GM21723 (cell line): ENCODE data around the gene RUNX1.
A peak's percentile ranks its signal among the peaks of the same experiment; 100 is the strongest.

ENCODE experiments used
- ATAC-seq: cut with Tn5 transposase; IDR thresholded peaks from one replicate; pipeline ENCODE4 v1.9.1; 2021; ENCODE audit warnings: mild to moderate bottlenecking, moderate library complexity; ENCODE audit not compliant: unreplicated experiment

RUNX1 gene

DNA sequence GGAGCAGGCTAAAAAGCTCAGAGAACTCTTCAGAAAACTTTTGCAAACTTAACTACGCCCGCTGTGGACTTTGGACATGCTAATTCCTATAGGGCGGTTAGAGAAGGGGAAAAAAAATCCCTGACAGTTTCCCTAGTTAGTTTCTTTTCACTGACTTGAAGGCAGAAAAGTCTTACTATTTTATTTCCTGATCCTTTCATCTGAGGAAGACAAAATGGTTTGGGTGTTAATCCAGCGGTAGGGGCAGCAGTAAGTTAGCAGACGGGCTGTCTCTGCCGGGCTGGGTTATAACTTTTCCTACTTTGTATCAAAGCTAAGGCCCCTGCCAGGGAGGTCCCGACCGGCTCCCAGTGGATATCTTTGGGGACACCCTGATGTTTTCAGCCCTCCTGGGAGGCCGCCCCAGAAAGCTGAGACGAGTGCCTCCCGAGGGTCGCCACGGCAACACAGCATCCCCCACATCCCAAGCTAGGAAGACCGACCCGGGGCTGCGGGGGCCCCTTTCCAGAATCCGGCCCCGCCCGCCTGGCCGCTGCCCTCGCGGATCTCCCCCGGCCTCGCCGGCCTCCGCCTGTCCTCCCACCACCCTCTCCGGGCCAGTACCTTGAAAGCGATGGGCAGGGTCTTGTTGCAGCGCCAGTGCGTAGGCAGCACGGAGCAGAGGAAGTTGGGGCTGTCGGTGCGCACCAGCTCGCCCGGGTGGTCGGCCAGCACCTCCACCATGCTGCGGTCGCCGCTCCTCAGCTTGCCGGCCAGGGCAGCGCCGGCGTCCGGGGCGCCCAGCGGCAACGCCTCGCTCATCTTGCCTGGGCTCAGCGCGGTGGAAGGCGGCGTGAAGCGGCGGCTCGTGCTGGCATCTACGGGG, 162.6 kb downstream of the RUNX1 start:
- no peak for ATAC-seq

DNA sequence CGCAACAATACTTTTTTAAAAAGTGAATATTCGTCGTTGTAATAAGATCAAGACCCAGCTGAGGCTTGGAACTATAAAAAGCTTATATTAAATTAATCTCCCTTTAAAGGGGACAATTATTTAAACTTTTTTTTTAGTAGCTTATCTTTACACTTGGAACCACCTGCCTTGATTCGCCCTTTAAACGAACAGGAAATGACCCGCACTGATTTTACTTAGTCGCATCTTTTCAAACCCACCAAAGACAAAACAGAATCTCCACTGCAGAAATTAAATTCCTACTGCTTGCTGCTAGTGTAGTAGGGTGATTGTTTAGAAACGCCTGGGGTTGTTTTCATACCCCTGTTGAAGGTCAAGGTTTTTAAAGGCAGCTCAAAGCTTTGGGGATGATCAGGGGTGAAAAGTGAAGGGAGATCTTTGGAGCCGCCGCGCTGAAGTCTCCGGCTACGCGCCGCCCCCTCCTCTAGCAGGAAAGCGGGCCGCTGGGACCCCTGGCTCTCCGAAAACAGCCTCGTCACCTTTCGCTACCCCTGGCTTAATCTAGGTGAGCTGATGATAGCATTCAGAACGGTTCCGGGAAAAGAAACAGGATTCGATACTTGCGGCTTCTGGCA, 163.4 kb downstream of the RUNX1 start:
- ATAC-seq = no peak

DNA sequence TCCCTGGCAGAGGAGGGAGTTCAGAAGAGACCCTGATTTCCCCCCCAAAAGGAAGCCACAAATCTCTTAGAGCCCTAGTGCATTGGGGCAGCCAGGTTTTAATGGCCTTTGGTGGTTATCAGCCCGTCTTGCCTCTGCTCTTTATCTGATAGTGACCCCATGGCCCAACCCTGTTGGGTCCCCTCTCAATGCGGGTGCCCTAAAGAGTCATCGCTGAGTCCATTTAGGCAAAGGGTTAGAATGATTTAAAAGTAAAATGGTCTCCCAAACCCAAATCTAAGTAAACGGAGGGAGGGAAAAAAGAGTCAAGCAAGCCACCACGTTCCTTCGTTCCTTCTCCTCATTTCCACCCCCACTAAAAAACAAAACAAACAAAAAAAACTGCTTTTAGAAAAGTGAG, 164.0 kb downstream of the RUNX1 start:
- ATAC-seq = no peak

DNA sequence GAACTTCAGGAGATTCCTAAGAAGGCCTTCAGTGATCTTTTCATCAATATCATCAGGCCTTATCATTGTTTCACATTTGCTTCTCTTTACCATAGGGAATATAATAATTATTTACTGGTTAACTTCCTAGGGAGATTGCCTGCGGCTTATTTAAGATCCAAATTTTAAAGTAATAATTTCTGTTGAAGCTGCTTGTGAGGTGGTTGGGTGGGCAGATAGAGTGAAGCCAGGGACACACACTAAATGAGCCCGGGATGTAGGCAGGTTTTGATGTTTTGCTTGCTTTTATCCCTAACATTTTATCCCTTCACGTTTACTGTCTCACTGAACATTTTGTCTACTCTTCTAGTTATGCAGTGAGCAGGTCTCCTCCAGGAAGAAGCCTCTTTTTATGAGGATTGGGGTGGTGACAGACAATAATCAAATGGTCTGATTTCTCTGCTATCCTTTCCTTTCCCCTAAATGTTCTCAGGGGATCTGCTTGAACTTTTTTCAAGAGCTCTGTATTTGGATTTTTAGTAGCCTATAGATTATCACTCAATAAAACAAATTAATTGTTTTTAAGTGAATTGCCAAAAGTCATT, 164.7 kb downstream of the RUNX1 start:
- ATAC-seq = no peak

DNA sequence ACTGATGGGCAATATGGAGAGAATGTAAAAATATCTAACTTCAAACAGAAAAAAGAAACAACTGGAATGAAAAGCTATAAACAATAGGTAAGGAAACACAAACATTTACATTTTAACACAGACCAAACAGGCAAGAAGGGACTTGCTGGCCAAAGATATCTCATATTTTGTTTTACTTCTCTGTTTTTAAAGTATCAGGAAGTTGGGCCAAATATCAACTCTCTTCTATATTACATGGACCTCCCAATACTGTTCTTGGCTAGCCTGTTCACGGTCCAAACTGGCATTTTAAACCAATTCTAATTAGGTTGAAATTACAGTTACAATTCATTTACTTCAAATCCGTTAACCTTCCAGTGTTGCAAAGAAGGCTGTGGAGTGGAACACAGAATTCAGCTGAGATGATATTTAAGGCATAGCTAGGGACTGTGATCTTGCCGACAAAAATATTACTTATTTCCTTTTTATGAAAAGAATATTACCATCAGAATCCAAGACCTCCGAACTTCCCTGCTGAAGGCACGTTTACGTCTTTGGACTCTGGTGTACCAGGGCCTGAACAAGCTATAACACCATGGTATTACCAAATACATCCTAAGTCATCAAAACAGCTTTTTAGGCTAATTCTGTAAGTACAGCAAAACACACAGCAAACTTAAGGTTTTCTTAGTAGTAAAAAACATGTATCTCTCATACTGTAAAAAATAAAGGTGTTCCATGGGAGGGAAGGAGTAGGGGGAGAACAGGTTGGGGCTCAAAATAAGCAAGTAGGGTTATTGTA, 165.4 kb downstream of the RUNX1 start:
- ATAC-seq = no peak

DNA sequence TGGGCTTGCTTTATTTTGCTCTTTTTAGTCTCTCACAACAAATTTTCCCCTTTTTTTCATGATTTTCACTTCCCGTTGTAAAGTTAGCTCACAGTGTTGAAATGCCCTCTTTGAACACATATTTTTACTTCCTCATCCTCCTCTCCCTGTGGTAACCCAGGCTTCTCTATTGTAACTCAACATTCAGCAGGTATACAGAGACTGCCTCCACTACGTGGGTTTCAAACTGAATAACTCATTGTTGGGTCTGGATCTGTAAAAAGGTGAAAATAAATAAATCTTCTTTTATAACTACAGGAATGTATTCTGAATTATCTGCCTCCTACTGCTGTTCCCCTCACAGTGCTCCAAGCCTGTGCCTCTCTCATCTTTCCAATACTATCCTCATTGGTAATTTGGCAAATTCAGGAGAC, 166.4 kb downstream of the RUNX1 start:
- ATAC-seq = no peak

DNA sequence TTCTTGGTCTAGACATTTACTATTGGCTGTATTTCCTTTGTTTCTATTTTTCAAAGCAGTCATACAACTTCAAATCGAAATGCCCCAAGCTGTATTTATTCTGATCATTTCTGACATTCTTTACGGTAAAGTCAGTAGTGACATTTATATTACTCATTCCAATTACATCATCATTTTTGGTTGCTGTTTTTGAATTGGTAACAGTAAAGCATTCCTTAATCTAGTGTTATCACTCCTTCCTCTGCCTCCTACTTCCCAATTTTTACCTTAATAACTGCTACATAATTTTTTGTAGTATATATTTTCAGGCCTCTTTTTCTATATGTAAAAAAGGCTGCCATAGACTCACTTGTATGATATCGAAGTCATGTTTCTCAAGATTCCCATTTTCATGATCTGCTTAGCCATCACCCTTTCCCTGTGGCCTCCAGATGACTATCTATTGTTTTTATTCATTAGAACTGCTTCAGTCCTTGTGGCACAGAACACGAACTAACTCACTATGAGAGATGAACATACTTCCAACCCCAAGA, 167.2 kb downstream of the RUNX1 start:
- ATAC-seq = no peak

DNA sequence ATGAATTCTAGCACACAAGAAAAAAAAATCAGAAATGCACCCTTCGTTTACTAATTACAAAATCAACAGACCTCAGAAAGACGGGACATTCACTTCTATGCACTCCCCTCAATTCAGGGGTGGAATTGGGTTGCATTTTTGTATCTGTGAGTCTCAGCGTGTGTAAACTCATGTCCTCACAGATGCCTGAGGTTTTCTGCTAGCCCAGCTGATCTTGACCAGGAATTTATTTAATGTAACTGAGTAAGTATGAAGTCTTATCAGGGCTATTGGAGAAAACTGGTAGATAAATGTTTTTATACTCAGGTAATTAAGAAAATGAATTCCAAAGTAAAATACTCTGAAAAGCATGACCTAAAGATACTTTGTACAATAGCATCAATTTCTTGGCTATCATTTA, 167.7 kb downstream of the RUNX1 start:
- ATAC-seq = no peak

DNA sequence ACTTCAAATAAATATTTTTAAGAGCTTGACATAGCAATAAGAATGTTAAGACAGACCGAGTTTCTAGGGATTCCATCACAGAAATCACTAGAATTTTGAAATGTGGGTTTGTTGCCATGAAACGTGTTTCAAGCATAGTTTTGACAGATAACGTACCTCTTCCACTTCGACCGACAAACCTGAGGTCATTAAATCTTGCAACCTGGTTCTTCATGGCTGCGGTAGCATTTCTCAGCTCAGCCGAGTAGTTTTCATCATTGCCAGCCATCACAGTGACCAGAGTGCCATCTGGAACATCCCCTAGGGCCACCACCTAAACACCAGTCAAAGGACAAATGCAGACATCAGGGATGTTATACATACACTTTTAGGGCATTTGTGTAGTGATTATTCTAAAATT, 168.7 kb downstream of the RUNX1 start:
- ATAC-seq = no peak

DNA sequence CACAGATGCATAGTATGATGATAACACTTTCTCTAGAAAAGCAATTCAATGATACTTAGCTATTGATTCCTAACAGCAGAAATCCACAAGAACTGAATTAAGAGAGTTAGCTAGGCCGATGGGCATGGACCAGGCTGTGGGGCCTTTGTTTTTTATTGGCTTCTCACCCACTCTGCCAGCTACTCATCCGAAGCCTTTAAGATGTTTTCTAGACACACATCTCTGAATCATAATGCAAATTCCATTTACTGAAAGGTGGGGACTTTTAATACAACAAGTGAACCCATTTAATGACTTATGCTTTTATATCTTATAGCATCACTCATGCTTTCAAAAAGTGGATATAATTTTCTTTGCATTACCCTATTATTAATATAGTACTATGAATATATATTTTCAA, 170.2 kb downstream of the RUNX1 start:
- no peak for ATAC-seq

DNA sequence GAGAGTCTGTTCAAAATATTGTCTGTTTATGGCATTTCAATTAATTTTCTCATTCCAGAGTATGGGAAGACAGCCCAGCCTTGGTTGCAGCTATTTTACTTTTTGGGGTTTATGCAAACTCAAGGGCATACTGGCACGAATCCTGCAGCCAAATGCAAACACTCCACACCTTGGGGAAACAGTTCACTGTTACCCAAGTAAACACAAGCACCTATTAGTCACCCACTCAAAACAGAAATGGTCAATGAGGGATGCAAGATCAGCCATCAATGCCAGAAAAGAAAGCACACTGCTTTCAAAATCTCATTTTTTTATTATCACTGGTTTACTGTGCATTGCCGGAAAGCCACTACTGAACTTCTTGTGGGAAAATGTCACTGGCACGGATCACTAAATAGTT, 170.6 kb downstream of the RUNX1 start:
- ATAC-seq = no peak

DNA sequence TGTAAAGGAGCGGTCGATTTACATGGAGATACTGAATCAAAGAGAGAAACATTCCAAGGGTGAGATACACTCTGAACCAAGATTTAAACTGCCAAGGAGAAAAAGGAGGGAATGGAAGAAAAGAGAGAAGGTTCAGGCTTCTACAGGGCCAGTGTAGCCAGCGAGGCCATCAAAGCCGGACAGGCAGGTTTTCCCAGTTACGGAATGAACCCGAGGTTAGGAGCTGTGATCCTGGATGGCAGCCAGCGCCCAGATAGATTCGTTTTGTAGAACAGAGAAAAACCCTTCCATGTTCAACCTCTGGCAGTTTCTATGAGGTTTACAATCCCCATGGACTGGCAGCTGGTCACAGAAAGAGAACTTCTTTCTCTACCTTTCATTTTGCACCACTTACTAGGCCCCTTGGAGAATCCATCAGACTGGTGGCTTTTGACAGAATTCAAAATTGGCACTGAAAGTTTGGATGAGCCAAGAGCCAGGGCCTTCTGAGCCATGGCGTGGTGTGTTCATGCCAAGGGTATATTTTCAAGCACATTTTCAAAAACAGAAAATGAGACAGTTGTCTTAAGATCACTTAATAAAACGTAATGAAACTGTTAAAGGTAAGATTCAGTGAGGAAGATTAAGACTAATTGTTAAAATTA, 171.5 kb downstream of the RUNX1 start:
- ATAC-seq = no peak

DNA sequence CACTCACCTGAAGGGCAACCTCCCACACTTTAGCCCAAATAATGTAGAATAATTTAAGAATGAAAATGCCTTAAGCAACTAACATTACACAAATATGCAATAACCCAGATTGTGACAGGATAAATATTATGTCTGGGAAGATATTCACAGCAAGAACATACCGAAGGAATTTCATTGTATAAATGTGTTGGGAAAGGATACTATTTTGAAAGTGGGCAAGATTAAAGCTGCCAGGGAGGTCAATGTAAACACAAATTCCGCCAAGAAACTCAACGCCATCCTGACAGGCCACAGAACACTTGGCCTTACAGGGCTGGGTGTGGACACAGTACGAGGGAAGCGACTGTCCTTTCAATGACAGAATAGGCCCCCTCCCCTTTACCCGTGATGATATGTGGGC, 173.3 kb downstream of the RUNX1 start:
- no peak for ATAC-seq

DNA sequence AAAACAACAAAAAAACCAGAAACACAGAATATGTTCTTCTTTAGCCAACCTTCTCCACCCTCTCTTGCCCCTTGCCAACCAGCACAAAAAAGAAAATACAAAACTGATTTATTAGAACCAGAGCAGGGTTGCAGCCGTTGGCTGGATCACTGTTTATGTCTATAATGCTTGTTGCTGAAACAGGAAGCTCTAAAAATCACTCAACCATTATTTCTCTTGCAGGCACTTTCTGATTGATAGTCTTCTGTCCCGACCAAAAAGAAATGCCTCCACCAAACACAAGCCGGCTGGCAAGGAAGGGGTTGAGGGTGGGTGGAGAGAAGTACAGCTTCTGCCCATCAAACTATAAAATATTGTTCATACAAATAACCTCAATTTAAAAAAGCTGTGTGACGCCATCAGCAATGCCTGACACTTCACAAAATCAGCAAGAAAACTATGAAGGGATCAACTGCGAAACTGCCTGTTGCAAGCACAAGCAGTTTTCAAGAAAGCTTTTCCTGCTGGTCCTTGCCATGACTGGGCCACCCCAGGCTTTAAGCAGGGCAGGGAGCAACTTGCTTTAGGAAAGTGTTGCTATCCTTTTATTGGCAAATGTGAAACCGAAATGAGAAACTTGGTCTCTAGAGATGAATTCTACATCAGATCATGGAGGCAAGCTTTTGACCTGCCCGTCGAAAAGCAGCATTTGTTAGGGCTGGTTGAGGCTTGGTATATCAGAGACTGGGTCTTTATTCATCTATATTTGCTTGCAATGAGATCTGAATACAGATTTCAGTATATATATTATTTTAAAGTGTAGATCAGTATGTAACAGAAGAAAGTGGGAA, 174.2 kb downstream of the RUNX1 start:
- peak; percentile 63 for ATAC-seq

DNA sequence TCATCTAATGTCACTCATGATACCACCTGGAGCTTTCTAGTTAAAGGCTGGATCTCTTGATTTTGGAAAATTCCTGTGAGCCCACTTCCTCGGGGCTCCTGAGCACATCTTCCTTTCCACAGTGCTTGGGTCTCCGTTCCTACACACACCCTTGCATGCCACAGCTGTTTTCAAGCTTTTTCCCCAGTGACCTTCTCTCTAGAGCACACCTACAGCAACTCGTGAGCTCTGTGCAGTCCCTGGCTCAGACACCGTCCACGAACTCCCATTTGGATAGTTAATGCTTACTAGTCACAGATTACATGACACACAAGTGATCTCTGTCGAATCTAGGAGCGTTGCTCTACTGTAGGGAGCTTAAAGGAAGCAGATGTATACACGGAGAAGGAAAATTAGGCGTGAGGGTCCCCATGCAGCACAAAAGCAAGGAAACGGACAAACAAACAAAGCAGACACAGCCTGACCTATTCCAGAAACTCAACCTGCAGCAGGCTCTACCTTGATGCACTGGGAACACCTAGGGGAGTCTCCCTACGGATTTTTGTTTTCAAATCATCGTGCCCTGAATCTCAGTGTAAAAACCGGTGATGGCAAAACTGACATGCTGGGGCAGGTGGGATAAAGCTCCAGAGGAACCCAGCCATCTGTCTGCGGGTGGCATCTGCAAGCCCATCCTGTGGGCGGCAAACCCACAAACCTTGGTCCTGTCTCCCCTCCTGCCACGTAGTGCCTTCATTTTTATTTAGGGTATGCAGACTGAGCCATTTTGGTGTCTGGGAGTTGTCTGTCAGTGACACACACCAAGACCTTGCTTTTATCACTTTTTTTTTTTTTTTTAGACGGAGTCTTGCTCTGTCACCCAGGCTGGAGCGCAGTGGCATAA, 177.8 kb downstream of the RUNX1 start:
- no peak for ATAC-seq

DNA sequence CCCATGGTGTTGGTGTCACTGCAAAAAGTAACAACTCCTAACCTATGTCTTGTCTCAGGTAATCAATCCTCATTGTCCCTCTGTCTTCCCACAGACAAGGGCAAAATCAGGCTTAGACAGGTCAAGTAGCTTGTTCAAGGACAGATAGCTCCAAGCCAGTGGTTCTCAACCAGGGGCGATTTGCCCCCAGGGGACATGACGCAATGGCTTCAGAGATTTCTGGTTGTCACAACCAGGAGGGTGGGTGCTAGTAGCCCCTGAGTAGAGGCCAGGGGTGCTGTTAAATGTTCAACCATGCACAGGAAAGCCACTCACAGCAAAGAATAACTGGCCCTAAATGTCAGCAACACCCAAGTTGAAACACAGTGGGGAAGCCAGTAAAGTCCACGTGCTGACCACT, 178.9 kb downstream of the RUNX1 start:
- no peak for ATAC-seq

DNA sequence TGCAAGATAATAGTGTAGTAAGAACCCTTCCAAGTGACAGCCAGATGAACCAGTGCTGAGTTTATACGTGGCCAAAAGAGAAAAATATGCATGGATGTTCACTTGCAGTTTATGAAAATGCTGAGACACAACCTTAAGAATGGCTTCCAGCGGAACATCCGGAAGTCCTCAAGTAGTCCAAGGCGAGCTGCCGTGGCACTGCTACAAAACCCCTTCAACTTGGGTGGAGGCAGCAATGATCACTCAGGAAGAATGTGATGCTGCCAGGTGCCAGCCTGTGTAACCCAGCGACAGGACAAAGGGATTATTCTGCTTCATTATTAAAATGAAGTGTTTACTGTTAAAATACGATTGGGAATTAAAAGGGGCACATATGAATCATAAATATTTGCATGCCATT, 179.6 kb downstream of the RUNX1 start:
- ATAC-seq = no peak

DNA sequence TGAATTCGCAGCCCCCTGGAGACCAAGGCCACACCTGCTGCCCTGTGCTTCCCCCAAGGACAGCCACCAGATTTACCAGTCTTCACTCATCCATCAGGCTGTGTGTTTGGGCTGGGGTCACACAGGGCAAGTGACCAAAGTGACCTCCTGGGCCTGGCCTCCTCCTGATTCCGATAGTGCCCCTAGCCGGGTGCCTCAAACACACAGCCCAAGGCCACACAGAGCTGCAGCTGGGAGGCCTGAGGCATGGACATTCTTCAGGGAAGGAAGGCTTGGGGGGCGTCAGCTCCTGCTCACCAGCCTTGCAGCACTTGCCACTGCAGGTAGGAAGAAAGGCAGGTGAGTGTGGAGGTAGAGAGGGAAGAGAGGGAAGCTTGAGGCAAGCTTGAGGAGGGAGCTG, 181.3 kb downstream of the RUNX1 start:
- no peak for ATAC-seq
